ENCODE measurements around the gene TRIM60. TPM values are rescaled to one million over a fixed set of nuclear protein-coding genes. Genes with fewer than 3 reads are reported as not detected.
"Not testable (repeated sequence)": the region's sequence is repeated elsewhere in the genome, so short reads cannot be mapped to it uniquely, and the experiment has no call there.

TRIM60 gene
- total and polyA plus RNA-seq, 12 donors: not detected

DNA sequence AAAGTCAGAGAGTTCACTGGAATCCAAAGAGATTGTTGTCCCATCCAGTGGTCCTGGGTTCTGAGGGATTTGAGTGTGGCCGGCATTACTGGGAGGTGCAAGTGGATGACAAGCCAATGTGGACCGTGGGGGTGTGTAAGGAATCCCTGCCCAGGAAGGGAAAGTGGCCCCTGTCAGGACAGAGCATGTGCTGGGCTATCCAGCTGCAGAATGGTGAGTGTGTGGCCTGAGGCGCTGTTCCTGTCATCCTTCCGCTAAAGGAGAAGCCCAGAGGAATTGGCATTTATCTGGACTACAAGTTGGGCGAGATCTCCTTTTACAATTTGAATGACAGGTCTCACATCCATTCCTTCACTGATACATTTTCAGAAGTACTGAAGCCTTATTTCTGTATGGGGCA is 20.4 kb upstream of the TRIM60 start:
- ATAC-seq (no peak), DNase-seq (no peak)
- Histone ChIP-seq H3K4me1 (no peaks in the 10 kb centered on the region), H3K27me3 (peaks cover 0 to 14% (median 0%) of the 10 kb centered on the region in 7 donors), H3K36me3 (no peaks in the 10 kb centered on the region), H3K27ac (no peak overlapping the region), H3K4me3 (no peak overlapping the region), H3K9me3 (no peaks in the 10 kb centered on the region)
- TF ChIP-seq, protein P1, sequence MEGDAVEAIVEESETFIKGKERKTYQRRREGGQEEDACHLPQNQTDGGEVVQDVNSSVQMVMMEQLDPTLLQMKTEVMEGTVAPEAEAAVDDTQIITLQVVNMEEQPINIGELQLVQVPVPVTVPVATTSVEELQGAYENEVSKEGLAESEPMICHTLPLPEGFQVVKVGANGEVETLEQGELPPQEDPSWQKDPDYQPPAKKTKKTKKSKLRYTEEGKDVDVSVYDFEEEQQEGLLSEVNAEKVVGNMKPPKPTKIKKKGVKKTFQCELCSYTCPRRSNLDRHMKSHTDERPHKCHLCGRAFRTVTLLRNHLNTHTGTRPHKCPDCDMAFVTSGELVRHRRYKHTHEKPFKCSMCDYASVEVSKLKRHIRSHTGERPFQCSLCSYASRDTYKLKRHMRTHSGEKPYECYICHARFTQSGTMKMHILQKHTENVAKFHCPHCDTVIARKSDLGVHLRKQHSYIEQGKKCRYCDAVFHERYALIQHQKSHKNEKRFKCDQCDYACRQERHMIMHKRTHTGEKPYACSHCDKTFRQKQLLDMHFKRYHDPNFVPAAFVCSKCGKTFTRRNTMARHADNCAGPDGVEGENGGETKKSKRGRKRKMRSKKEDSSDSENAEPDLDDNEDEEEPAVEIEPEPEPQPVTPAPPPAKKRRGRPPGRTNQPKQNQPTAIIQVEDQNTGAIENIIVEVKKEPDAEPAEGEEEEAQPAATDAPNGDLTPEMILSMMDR (IDR thresholded peaks at IDR 0.05): no peak
- 78 to 79% methylated on average over 5 of the region's 5 CpGs for WGBS, 2 donors
- intact Hi-C loops (cut with DNase I): no loop called here

DNA sequence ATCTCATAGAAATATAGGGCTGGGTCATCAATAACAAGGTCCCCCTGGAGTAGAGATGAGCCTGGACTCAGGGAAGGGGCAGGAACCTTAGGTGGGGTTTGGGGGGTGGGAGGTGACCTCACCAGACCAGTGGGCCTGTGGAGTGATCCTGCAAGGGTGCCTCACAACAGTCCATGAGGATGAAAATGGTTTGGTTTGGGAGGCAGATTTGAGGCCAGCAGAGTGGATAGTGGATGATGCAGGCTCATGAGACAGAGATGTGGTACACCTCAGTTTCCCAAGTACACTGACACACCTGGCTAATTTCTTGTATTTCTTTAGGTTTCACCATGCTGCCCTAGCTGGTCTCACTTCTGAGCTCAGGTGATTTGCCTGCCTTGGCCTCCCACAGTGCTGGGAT is 18.1 kb upstream of the TRIM60 start:
- Histone ChIP-seq H3K27me3 (peaks cover 0 to 14% (median 0%) of the 10 kb centered on the region in 7 donors), H3K9me3 (no peaks in the 10 kb centered on the region), H3K36me3 (no peaks in the 10 kb centered on the region), H3K4me1 (no peaks in the 10 kb centered on the region), H3K27ac (no peak overlapping the region), H3K4me3 (no peak overlapping the region)
- DNase-seq (no peak), ATAC-seq (no peak)
- TF ChIP-seq, protein P1 (IDR thresholded peaks at IDR 0.05): no peak
- intact Hi-C loops (cut with DNase I): no loop called here

DNA sequence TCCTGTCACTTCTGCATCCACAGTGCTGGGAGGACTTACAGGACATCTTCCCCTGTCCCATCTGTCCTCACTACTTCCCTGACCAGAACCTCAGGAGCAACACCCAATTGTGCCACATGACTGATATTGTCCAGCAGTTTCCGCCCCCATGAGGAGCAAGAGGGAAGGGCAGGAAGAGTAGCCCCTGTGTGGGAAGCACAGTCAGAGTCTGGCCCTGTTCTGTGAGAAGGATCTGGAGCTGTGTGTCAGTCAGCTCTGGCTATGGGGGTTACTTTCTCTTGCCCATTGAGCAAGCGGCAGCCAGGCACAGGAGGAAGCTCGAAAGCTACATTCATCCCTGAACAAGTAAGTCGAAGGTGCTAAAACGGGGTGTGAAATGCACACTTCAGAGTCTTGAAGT is 14.8 kb upstream of the TRIM60 start:
- intact Hi-C loops (cut with DNase I): no loop called here
- WGBS, 2 donors: 50 to 54% methylated on average over 5 of the region's 5 CpGs

DNA sequence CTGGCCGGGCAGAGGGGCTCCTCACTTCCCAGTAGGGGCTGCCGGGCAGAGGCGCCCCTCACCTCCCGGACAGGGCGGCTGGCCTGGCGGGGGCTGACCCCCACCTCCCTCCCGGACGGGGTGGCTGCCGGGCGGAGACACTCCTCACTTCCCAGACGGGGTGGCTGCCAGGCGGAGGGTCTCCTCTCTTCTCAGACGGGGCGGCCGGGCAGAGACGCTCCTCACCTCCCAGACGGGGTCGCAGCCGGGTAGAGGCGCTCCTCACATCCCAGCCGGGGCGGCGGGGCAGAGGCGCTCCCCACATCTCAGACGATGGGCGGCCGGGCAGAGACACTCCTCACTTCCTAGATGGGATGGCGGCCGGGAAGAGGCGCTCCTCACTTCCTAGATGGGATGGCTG is 11.8 kb upstream of the TRIM60 start:
- H3K27ac ChIP-seq; H3K4me1 ChIP-seq; DNase-seq; intact Hi-C loops (cut with DNase I); H3K4me3 ChIP-seq; H3K27me3 ChIP-seq; H3K9me3 ChIP-seq; ATAC-seq; H3K36me3 ChIP-seq: not testable (repeated sequence)
- 94 to 98% methylated on average over 22 to 30 of the region's 30 CpGs for WGBS, 2 donors

More for the DNA sequence above, 14.8 kb upstream of the TRIM60 start:
- no peaks in the 10 kb centered on the region for H3K9me3 ChIP-seq
- H3K27me3 ChIP-seq: peaks cover 0 to 6% (median 0%) of the 10 kb centered on the region in 7 donors
- DNase-seq (no peak), ATAC-seq (no peak)
- H3K27ac ChIP-seq: no peak overlapping the region
- no peak overlapping the region for H3K4me3 ChIP-seq
- H3K4me1 ChIP-seq: no peaks in the 10 kb centered on the region
- TF ChIP-seq, protein P1 (IDR thresholded peaks at IDR 0.05): no peak
- H3K36me3 ChIP-seq: no peaks in the 10 kb centered on the region

DNA sequence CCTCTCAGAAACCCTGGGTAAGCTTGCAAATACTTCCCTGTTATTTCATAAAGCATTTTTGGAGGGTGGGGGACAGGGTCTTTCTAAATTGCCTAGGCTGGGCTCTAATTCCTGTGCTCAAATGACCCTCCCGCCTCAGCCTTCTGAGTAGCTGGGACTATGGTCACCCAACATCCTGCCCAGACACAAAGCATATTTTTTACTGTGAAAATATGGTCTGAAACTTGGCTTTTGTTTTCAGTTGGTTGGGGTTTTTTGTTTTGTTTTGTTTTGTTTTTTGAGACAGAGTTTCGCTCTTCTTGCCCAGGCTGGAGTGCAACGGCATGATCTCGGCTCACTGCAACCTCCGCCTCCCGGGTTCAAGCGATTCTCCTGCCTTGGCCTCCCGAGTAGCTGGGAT is 6.0 kb upstream of the TRIM60 start:
- H3K27me3 ChIP-seq; H3K9me3 ChIP-seq; H3K4me1 ChIP-seq; H3K27ac ChIP-seq; H3K4me3 ChIP-seq; H3K36me3 ChIP-seq; ATAC-seq; DNase-seq; intact Hi-C loops (cut with DNase I): not testable (repeated sequence)
- 94 to 96% methylated on average over 8 of the region's 8 CpGs for WGBS, 2 donors

All from heart right ventricle (tissue), 16 donors.